GM21447 (cell line): ENCODE results near the gene FBXL3.
"Not testable (repeated sequence)": the region's sequence is repeated elsewhere in the genome, so short reads cannot be mapped to it uniquely, and the experiment has no call there.

Source experiments
- ATAC-seq: cut with Tn5 transposase; IDR thresholded peaks from one replicate; pipeline ENCODE4 v1.9.1; 2021; ENCODE audit not compliant: unreplicated experiment

Gene FBXL3

GRCh38 chr13:76991796-76992547 is 35.0 kb downstream of the FBXL3 start, which contains the start of gene CLN5:
TSS of gene CLN5 (plus strand) at chr13:76992081. CDS start at chr13:76992099, 18 bp downstream.
- peak; percentile 94 for ATAC-seq

GRCh38 chr13:76991432-76991795 is 35.5 kb downstream of the FBXL3 start:
- ATAC-seq = peak; percentile 48

GRCh38 chr13:76983676-76984075 is 43.3 kb downstream of the FBXL3 start:
- ATAC-seq = no peak

GRCh38 chr13:76982061-76982460 is 44.9 kb downstream of the FBXL3 start:
- no peak for ATAC-seq

GRCh38 chr13:76980075-76980718 is 46.8 kb downstream of the FBXL3 start:
- ATAC-seq = peak; percentile 98

GRCh38 chr13:76976929-76977328 is 50.0 kb downstream of the FBXL3 start:
- ATAC-seq = no peak

- no peak for ATAC-seq
Observed at GRCh38 chr13:76976490-76976889, 50.5 kb downstream of the FBXL3 start.

- ATAC-seq = no peak
Observed at GRCh38 chr13:76975863-76976262, 51.1 kb downstream of the FBXL3 start.

GRCh38 chr13:76974618-76974975 is 52.4 kb downstream of the FBXL3 start:
- ATAC-seq = no peak

- no peak for ATAC-seq
Observed at GRCh38 chr13:76973920-76974617, 52.9 kb downstream of the FBXL3 start.

- no peak for ATAC-seq
Observed at GRCh38 chr13:76971851-76972829, 54.8 kb downstream of the FBXL3 start.

GRCh38 chr13:76971215-76971614 is 55.7 kb downstream of the FBXL3 start:
- ATAC-seq = no peak

GRCh38 chr13:76969488-76970365 is 57.2 kb downstream of the FBXL3 start:
- no peak for ATAC-seq

GRCh38 chr13:76968041-76968440 is 58.9 kb downstream of the FBXL3 start:
- ATAC-seq = no peak

GRCh38 chr13:76967031-76967430 is 59.9 kb downstream of the FBXL3 start:
- ATAC-seq = no peak

GRCh38 chr13:76965759-76966421 is 61.1 kb downstream of the FBXL3 start:
- no peak for ATAC-seq

- ATAC-seq = not testable (repeated sequence)
Observed at GRCh38 chr13:76959734-76960133, 67.2 kb downstream of the FBXL3 start.

- no peak for ATAC-seq
Observed at GRCh38 chr13:76958841-76959432, 68.0 kb downstream of the FBXL3 start.

- ATAC-seq = no peak
Observed at GRCh38 chr13:76955661-76956060, 71.3 kb downstream of the FBXL3 start.
